Endothelial cell (in vitro differentiated cells): ENCODE data around the gene ADSS1. TPM values are rescaled to one million over a fixed set of nuclear protein-coding genes. Genes with fewer than 3 reads are reported as not detected.

ENCODE experiments used
- DNase-seq: peaks from one replicate; pipeline ENCODE4 v3.0.0; 2021; ENCODE audit warnings: low spot score
- H3K27ac Mint-ChIP-seq: one replicate; pipeline ENCODE4 v1.8.0; 2021; ENCODE audit warnings: mixed read lengths, inconsistent platforms; ENCODE audit not compliant: unreplicated experiment
- H3K27me3 Mint-ChIP-seq: one replicate; pipeline ENCODE4 v1.8.0; 2021; ENCODE audit warnings: mild to moderate bottlenecking, moderate library complexity, mixed read lengths, inconsistent platforms; ENCODE audit not compliant: unreplicated experiment
- H3K36me3 Mint-ChIP-seq: one replicate; pipeline ENCODE4 v1.8.0; 2021; ENCODE audit warnings: mild to moderate bottlenecking, low read depth, mixed read lengths, inconsistent platforms; ENCODE audit not compliant: unreplicated experiment
- H3K4me1 Mint-ChIP-seq: one replicate; pipeline ENCODE4 v1.8.0; 2021; ENCODE audit warnings: mild to moderate bottlenecking, mixed read lengths, inconsistent platforms; ENCODE audit not compliant: unreplicated experiment
- H3K4me3 Mint-ChIP-seq: one replicate; pipeline ENCODE4 v1.8.0; 2021; ENCODE audit warnings: mild to moderate bottlenecking, mixed read lengths, inconsistent platforms; ENCODE audit not compliant: unreplicated experiment
- H3K9me3 Mint-ChIP-seq: one replicate; pipeline ENCODE4 v1.8.0; 2021; ENCODE audit warnings: mixed read lengths, inconsistent platforms; ENCODE audit not compliant: unreplicated experiment
- CTCF ChIP-seq: fragments of 200-600 bp; sonication (generic); IDR thresholded peaks from one replicate; pipeline ENCODE4 v1.5.0; 2021; ENCODE audit warnings: antibody characterized with exemption; ENCODE audit not compliant: unreplicated experiment
- total RNA-seq: library from RNA; stranded (reverse); fragmentation: NEBNext Ultra II Directional; extraction: Animal tissue kit (Norgen Biotek cat#: 25700); gene quantifications from one replicate; pipeline ENCODE4 v1.2.1, GENCODE V29; 2021; ENCODE audit not compliant: unreplicated experiment

The ADSS1 gene
- total RNA-seq, 1 donor from 2014 or later = 6.1 TPM

- peak overlapping the region; percentile 36 for H3K27ac Mint-ChIP-seq
- H3K4me3 Mint-ChIP-seq = peak overlapping the region; percentile 83
- DNase-seq = no peak
- H3K27me3 Mint-ChIP-seq = peaks cover 8% of the 10 kb centered on the region
- TF ChIP-seq CTCF = no peak
- peaks cover 13% of the 10 kb centered on the region for H3K4me1 Mint-ChIP-seq
- no peaks in the 10 kb centered on the region for H3K9me3 Mint-ChIP-seq
- peaks cover 3% of the 10 kb centered on the region for H3K36me3 Mint-ChIP-seq
These were observed 33.1 kb upstream of the ADSS1 start for GRCh38 chr14:104690861-104691455.

- no peak for TF ChIP-seq CTCF
- no peak overlapping the region for H3K27ac Mint-ChIP-seq
- peaks cover 14% of the 10 kb centered on the region for H3K4me1 Mint-ChIP-seq
- no peak for DNase-seq
- H3K9me3 Mint-ChIP-seq = no peaks in the 10 kb centered on the region
- H3K36me3 Mint-ChIP-seq = peaks cover 5% of the 10 kb centered on the region
- peak overlapping the region; percentile 81 for H3K4me3 Mint-ChIP-seq
- peaks cover 9% of the 10 kb centered on the region for H3K27me3 Mint-ChIP-seq
These were observed 32.3 kb upstream of the ADSS1 start for GRCh38 chr14:104691546-104692260.

GRCh38 chr14:104692261-104692938 lies 31.6 kb upstream of the ADSS1 start:
- DNase-seq = no peak
- Mint-ChIP-seq H3K4me3 (no peak overlapping the region), H3K9me3 (no peaks in the 10 kb centered on the region), H3K36me3 (peaks cover 5% of the 10 kb centered on the region), H3K27ac (no peak overlapping the region), H3K27me3 (peaks cover 7% of the 10 kb centered on the region), H3K4me1 (peaks cover 14% of the 10 kb centered on the region)
- TF ChIP-seq CTCF = no peak

GRCh38 chr14:104692939-104693315 lies 31.1 kb upstream of the ADSS1 start:
- Mint-ChIP-seq H3K4me3 (no peak overlapping the region), H3K36me3 (peaks cover 5% of the 10 kb centered on the region), H3K9me3 (no peaks in the 10 kb centered on the region), H3K4me1 (peaks cover 14% of the 10 kb centered on the region), H3K27me3 (peaks cover 7% of the 10 kb centered on the region), H3K27ac (no peak overlapping the region)
- no peak for TF ChIP-seq CTCF
- DNase-seq = no peak
